Subcutaneous adipose tissue (tissue), 4 donors: Measurements from ENCODE around the gene TMIGD2. TPM values are rescaled to one million over a fixed set of nuclear protein-coding genes. Genes with fewer than 3 reads are reported as not detected.

ENCODE experiments used
- CTCF ChIP-seq: fragments of 450-650 bp; IDR thresholded peaks from one replicate; pipeline ENCODE4 v1.5.1; 2016; ENCODE audit warnings: low read depth, mild to moderate bottlenecking, control low read depth, antibody characterized with exemption, moderate library complexity
- total RNA-seq, 4 donors: library from RNA; depleted of rRNA; stranded (reverse); fragments of >200 nt; gene quantifications; one replicate each; pipeline ENCODE4 v1.1.0, GENCODE V29; 2016

The TMIGD2 gene
- total RNA-seq, 4 donors from 2014 or later = 0.34 TPM; not detected in 3

- no peak for TF ChIP-seq CTCF
Measured at GRCh38 chr19:4300589-4300988, 1.6 kb downstream of the TMIGD2 start.

GRCh38 chr19:4298810-4299550 lies 3.2 kb downstream of the TMIGD2 start:
- TF ChIP-seq CTCF = no peak

- TF ChIP-seq CTCF = no peak
Measured at GRCh38 chr19:4297901-4298809, 4.0 kb downstream of the TMIGD2 start.

- TF ChIP-seq CTCF = no peak
Measured at GRCh38 chr19:4295972-4296771, 6.0 kb downstream of the TMIGD2 start.

- TF ChIP-seq CTCF = no peak
Measured at GRCh38 chr19:4294389-4294788, 7.8 kb downstream of the TMIGD2 start.

GRCh38 chr19:4292515-4292914 lies 9.7 kb downstream of the TMIGD2 start:
- no peak for TF ChIP-seq CTCF
